ENCODE data around the gene AR. TPM values are rescaled to one million over a fixed set of nuclear protein-coding genes. Genes with fewer than 3 reads are reported as not detected.

AR gene
- total and polyA plus RNA-seq, 2 donors (not counting 1 experiment from before 2014, with no cell fraction given) = not detected

DNA sequence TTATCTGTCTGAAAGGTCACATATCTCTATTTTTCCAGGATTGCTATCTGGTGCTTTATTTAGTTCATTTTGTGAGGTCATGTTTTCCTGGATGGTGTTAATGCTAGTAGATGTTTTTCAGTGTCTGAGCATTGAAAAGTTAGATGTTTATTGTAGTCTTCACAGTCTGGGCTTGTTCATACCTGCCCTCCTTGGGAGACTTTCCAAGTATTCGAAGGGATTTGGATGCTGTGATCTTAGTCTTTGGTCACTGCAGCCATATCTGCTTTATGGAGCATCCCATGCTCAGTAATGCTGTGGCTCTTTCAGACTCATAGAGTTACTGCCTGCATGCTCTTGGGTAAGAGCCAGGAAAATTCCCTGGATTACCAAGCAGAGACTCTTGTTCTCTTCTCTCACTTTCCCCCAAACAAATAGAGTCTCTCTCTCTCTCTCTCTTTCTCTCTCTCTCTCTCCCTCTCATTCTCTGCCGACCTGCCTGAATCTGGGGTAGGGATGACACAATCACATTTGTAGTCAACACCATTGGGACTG, 130.0 kb downstream of the AR start:
- CTCF ChIA-PET = no interaction called here

GRCh38 chrX:67674741-67675140, 130.9 kb downstream of the AR start:
- Mint-ChIP-seq H3K4me3 (no peak overlapping the region), H3K4me1 (no peaks in the 10 kb centered on the region), H3K9me3 (ENCODE audit: insufficient read depth) (no peaks in the 10 kb centered on the region), H3K27ac (no peak overlapping the region), H3K27me3 (no peaks in the 10 kb centered on the region)
- no peaks in the 10 kb centered on the region for H3K9me3 ChIP-seq (ENCODE audit: control extremely low read depth in 1 of 3, control insufficient read depth in 2 of 3, insufficient read depth in 1 of 3, low read length in 2 of 3)
- no CpG with 5 or more reads among the region's 1 CpG for WGBS (ENCODE audit: insufficient coverage)
- H3K79me2 ChIP-seq (ENCODE audit: control insufficient read depth, insufficient read depth, low read length) = no peaks in the 10 kb centered on the region
- no peak overlapping the region for H3K4me3 ChIP-seq (ENCODE audit: control extremely low read depth in 1 of 5, extremely low read depth in 1 of 5, insufficient read depth in 1 of 5, low read depth in 2 of 5, low read length in 4 of 5)
- H3K27ac ChIP-seq (ENCODE audit: low read length in 2 of 2) = no peak overlapping the region
- ATAC-seq (ENCODE audit: low read depth) = no peak
- H2AFZ ChIP-seq (ENCODE audit: insufficient read depth, low read depth, low read length, poor library complexity, severe bottlenecking) = no peak overlapping the region
- TF ChIP-seq EZH2 (IDR thresholded peaks at IDR 0.05; ENCODE audit: borderline replicate concordance, insufficient read depth, low read depth, low read length, poor library complexity, severe bottlenecking) (no peak), CTCF (IDR thresholded peaks at IDR 0.05) (no peak)
- no peak overlapping the region for H3K9ac ChIP-seq (ENCODE audit: low read length)
- CTCF ChIA-PET = no interaction called here
- H3K4me2 ChIP-seq (replicated peaks; ENCODE audit: low read depth, low read length, poor library complexity, severe bottlenecking) = no peak overlapping the region
- H3K36me3 ChIP-seq (replicated peaks in 1 of 2; ENCODE audit: control extremely low read depth in 1 of 2, control insufficient read depth in 1 of 2, extremely low read depth in 1 of 2, insufficient read depth in 2 of 2, low read length in 1 of 2) = no peaks in the 10 kb centered on the region
- intact Hi-C loops (cut with micrococcal nuclease) = no loop called here
- POLR2A ChIA-PET = no interaction called here
- no peak for DNase-seq
- no peaks in the 10 kb centered on the region for H3K4me1 ChIP-seq (ENCODE audit: control insufficient read depth in 2 of 2, insufficient read depth in 2 of 2, low read length in 2 of 2)
- no peaks in the 10 kb centered on the region for H3K27me3 ChIP-seq (replicated peaks in 1 of 4; ENCODE audit: control extremely low read depth in 1 of 4, control insufficient read depth in 3 of 4, insufficient read depth in 4 of 4, low read length in 3 of 4)
- H4K20me1 ChIP-seq (ENCODE audit: control insufficient read depth, insufficient read depth, low read length, poor library complexity, severe bottlenecking) = no peaks in the 10 kb centered on the region

More for the DNA sequence above, 130.0 kb downstream of the AR start:
- H3K27ac Mint-ChIP-seq = no peak overlapping the region
- Histone ChIP-seq H3K4me1 (ENCODE audit: control insufficient read depth in 2 of 2, insufficient read depth in 2 of 2, low read length in 2 of 2) (no peaks in the 10 kb centered on the region), H3K27ac (ENCODE audit: low read length in 2 of 2) (no peak overlapping the region), H3K4me3 (ENCODE audit: control extremely low read depth in 1 of 5, extremely low read depth in 1 of 5, insufficient read depth in 1 of 5, low read depth in 2 of 5, low read length in 4 of 5) (no peak overlapping the region), H3K36me3 (replicated peaks in 1 of 2; ENCODE audit: control extremely low read depth in 1 of 2, control insufficient read depth in 1 of 2, extremely low read depth in 1 of 2, insufficient read depth in 2 of 2, low read length in 1 of 2) (no peaks in the 10 kb centered on the region), H3K79me2 (ENCODE audit: control insufficient read depth, insufficient read depth, low read length) (no peaks in the 10 kb centered on the region), H3K27me3 (replicated peaks in 1 of 4; ENCODE audit: control extremely low read depth in 1 of 4, control insufficient read depth in 3 of 4, insufficient read depth in 4 of 4, low read length in 3 of 4) (no peaks in the 10 kb centered on the region), H3K4me2 (replicated peaks; ENCODE audit: low read depth, low read length, poor library complexity, severe bottlenecking) (no peak overlapping the region), H4K20me1 (ENCODE audit: control insufficient read depth, insufficient read depth, low read length, poor library complexity, severe bottlenecking) (no peaks in the 10 kb centered on the region), H3K9me3 (ENCODE audit: control extremely low read depth in 1 of 3, control insufficient read depth in 2 of 3, insufficient read depth in 1 of 3, low read length in 2 of 3) (no peaks in the 10 kb centered on the region), H3K9ac (ENCODE audit: low read length) (no peak overlapping the region), H2AFZ (ENCODE audit: insufficient read depth, low read depth, low read length, poor library complexity, severe bottlenecking) (no peak overlapping the region)
- 100% methylated on average over 1 of the region's 2 CpGs for WGBS (ENCODE audit: insufficient coverage)
- no peaks in the 10 kb centered on the region for H3K9me3 Mint-ChIP-seq (ENCODE audit: insufficient read depth)
- DNase-seq (no peak), ATAC-seq (ENCODE audit: low read depth) (no peak)
- TF ChIP-seq EZH2 (IDR thresholded peaks at IDR 0.05; ENCODE audit: borderline replicate concordance, insufficient read depth, low read depth, low read length, poor library complexity, severe bottlenecking) (no peak), CTCF (IDR thresholded peaks at IDR 0.05) (no peak)
- POLR2A ChIA-PET = no interaction called here
- H3K4me1 Mint-ChIP-seq = no peaks in the 10 kb centered on the region
- H3K27me3 Mint-ChIP-seq = no peaks in the 10 kb centered on the region
- intact Hi-C loops (cut with micrococcal nuclease) = no loop called here
- H3K4me3 Mint-ChIP-seq = no peak overlapping the region

Measured in B cell (primary cell).